IMR-90 (cell line): Measurements from ENCODE around the gene SH2B3. TPM values are rescaled to one million over a fixed set of nuclear protein-coding genes. Genes with fewer than 3 reads are reported as not detected.

Experiments
- ATAC-seq: fragments of 200-7000 bp; cut with Tn5 transposase; 2 replicates; pipeline ENCODE4 v1.9.1; 2020; ENCODE audit warnings: low read depth, mild to moderate bottlenecking, moderate library complexity
- BruUV-seq: library from RNA; stranded (reverse); fragments of 400-500 nt; replicated peaks from 2 replicates; lab custom pipeline; 2021; lab: Mats Ljungman, UMichigan
- CTCF ChIA-PET: fragments of 300-600 bp; formaldehyde crosslinking; extraction: SDS; loops from one replicate; lab custom pipeline; 2021; ENCODE audit warnings: antibody characterized with exemption; lab: Yijun Ruan, JAX
- POLR2A ChIA-PET: fragments of 300-600 bp; sonication (Branson Sonifier 250); formaldehyde crosslinking; loops from one replicate; lab custom pipeline; 2022; ENCODE audit warnings: antibody characterized with exemption; ENCODE audit not compliant: unreplicated experiment; lab: Charles Lee
- DNase-seq: peaks from one replicate; pipeline ENCODE4 v3.0.0; 2013
- H2AFZ ChIP-seq: replicated peaks from 2 replicates; pipeline ENCODE3; 2013; ENCODE audit warnings: low read length, mild to moderate bottlenecking; ENCODE audit not compliant: poor library complexity
- H2AK5ac ChIP-seq: 2 replicates; pipeline ENCODE4 v1.6.1; 2013; ENCODE audit warnings: low read depth, low read length, inconsistent platforms
- H2AK9ac ChIP-seq: replicated peaks from 2 replicates; pipeline ENCODE3; 2013; ENCODE audit warnings: mild to moderate bottlenecking, low read depth, low read length, moderate library complexity; ENCODE audit not compliant: poor library complexity
- H2BK120ac ChIP-seq: 2 replicates; pipeline ENCODE4 v1.6.1; 2013; ENCODE audit warnings: low read depth, low read length, inconsistent platforms
- H2BK15ac ChIP-seq: 3 replicates; pipeline ENCODE4 v1.6.1; 2013; ENCODE audit warnings: low read depth, low read length, inconsistent platforms
- H2BK20ac ChIP-seq: 2 replicates; pipeline ENCODE4 v1.6.1; 2013; ENCODE audit warnings: low read depth, mild to moderate bottlenecking, inconsistent platforms, low read length, moderate library complexity
- H2BK5ac ChIP-seq: 2 replicates; pipeline ENCODE4 v1.6.1; 2013; ENCODE audit warnings: mild to moderate bottlenecking, low read depth, low read length, inconsistent platforms; ENCODE audit not compliant: poor library complexity, severe bottlenecking
- H3K14ac ChIP-seq: replicated peaks from 2 replicates; pipeline ENCODE4 v1.6.1; 2013; ENCODE audit warnings: low read depth, low read length, inconsistent platforms
- H3K18ac ChIP-seq: 2 replicates; pipeline ENCODE4 v1.6.1; 2013; ENCODE audit warnings: low read depth, low read length, control low read depth
- H3K23ac ChIP-seq: 2 replicates; pipeline ENCODE4 v1.6.1; 2013; ENCODE audit warnings: low read depth, low read length, inconsistent platforms
- H3K27ac ChIP-seq: 2 replicates; pipeline ENCODE4 v1.5.1; 2013; ENCODE audit warnings: mild to moderate bottlenecking, control low read depth, low read length; ENCODE audit not compliant: insufficient read depth
- H3K27me3 ChIP-seq: 2 replicates; pipeline ENCODE4 v1.6.1; 2013; ENCODE audit warnings: low read length; ENCODE audit not compliant: control insufficient read depth, insufficient read depth
- H3K36me3 ChIP-seq: 2 replicates; pipeline ENCODE4 v1.6.1; 2013; ENCODE audit warnings: low read length, mixed read lengths; ENCODE audit not compliant: control insufficient read depth, insufficient read depth
- H3K4ac ChIP-seq: 2 replicates; pipeline ENCODE4 v1.6.1; 2013; ENCODE audit warnings: low read depth, low read length, inconsistent platforms
- H3K4me1 ChIP-seq: 2 replicates; pipeline ENCODE4 v1.6.1; 2013; ENCODE audit warnings: low read length, mixed read lengths; ENCODE audit not compliant: control insufficient read depth, insufficient read depth
- H3K4me2 ChIP-seq: 2 replicates; pipeline ENCODE4 v1.6.1; 2013; ENCODE audit warnings: low read depth, mild to moderate bottlenecking, control low read depth, low read length, moderate library complexity
- H3K4me3 ChIP-seq: 2 replicates; pipeline ENCODE4 v1.5.1; 2013; ENCODE audit warnings: low read depth, mild to moderate bottlenecking, control low read depth, low read length, moderate library complexity; ENCODE audit not compliant: insufficient read depth
- H3K56ac ChIP-seq: 2 replicates; pipeline ENCODE4 v1.6.1; 2013; ENCODE audit warnings: low read length, inconsistent platforms; ENCODE audit not compliant: insufficient read depth; ENCODE audit errors: extremely low read depth
- H3K79me1 ChIP-seq, 2 experiments: 2 replicates each; pipeline ENCODE4 v1.6.1; 2013; ENCODE audit warnings: low read length in 2 of 2, inconsistent platforms in 1 of 2, low read depth in 1 of 2
- H3K9ac ChIP-seq: 2 replicates; pipeline ENCODE4 v1.6.1; 2013; ENCODE audit warnings: low read depth, low read length, control low read depth
- H3K9me1 ChIP-seq: 2 replicates; pipeline ENCODE4 v1.6.1; 2013; ENCODE audit warnings: low read length, inconsistent platforms; ENCODE audit not compliant: insufficient read depth
- H3K9me3 ChIP-seq: 2 replicates; pipeline ENCODE4 v1.6.1; 2013; ENCODE audit warnings: low read length; ENCODE audit not compliant: control insufficient read depth, insufficient read depth
- H4K20me1 ChIP-seq: 2 replicates; pipeline ENCODE4 v1.6.1; 2013; ENCODE audit warnings: low read length, inconsistent platforms; ENCODE audit not compliant: insufficient read depth
- H4K5ac ChIP-seq: 2 replicates; pipeline ENCODE4 v1.6.1; 2013; ENCODE audit warnings: mild to moderate bottlenecking, low read depth, low read length, control low read depth
- H4K8ac ChIP-seq, 2 experiments: 2 replicates each; pipeline ENCODE4 v1.6.1; 2013; ENCODE audit warnings: low read depth in 2 of 2, low read length in 2 of 2, control low read depth in 1 of 2, inconsistent platforms in 1 of 2
- H4K91ac ChIP-seq: 2 replicates; pipeline ENCODE4 v1.6.1; 2013; ENCODE audit warnings: low read depth, low read length, inconsistent platforms; ENCODE audit not compliant: insufficient read depth
- CHD1 ChIP-seq: IDR thresholded peaks from 2 replicates; pipeline ENCODE4 v1.6.1; 2012; ENCODE audit warnings: low read depth, low read length, improper control_type of control experiment
- CTCF ChIP-seq: conservative IDR thresholded peaks from 2 replicates; pipeline ENCODE4 v1.5.1; 2012; ENCODE audit warnings: mild to moderate bottlenecking, low read depth, low read length, improper control_type of control experiment
- FOS ChIP-seq: fragments of 150-350 bp; IDR thresholded peaks from 2 replicates; pipeline ENCODE4 v1.6.1; 2016; ENCODE audit warnings: low read depth, low read length
- MAZ ChIP-seq: IDR thresholded peaks from 2 replicates; pipeline ENCODE4 v1.6.1; 2012; ENCODE audit warnings: low read depth, mild to moderate bottlenecking, low read length, improper control_type of control experiment, moderate library complexity, borderline replicate concordance
- MXI1 ChIP-seq: IDR thresholded peaks from 2 replicates; pipeline ENCODE4 v1.6.1; 2012; ENCODE audit warnings: low read depth, mild to moderate bottlenecking, low read length, moderate library complexity, borderline replicate concordance
- NFE2L2 ChIP-seq: fragments of 150-350 bp; IDR thresholded peaks from 2 replicates; pipeline ENCODE4 v1.6.1; 2016; ENCODE audit warnings: low read depth, mild to moderate bottlenecking, low read length
- POLR2A ChIP-seq: IDR thresholded peaks from 2 replicates; pipeline ENCODE4 v1.6.1; 2012; ENCODE audit warnings: mild to moderate bottlenecking, low read depth, low read length
- SMC3 ChIP-seq: fragments of 150-350 bp; IDR thresholded peaks from 2 replicates; pipeline ENCODE4 v1.6.1; 2016; ENCODE audit warnings: low read depth, mild to moderate bottlenecking, antibody characterized with exemption, low read length, moderate library complexity
- WGBS, 2 experiments: methylation state at CpG; one replicate each; pipeline versions ENCODE4 v1.1.5 to v1.1.7; 2013; ENCODE audit warnings: missing lambda C conversion rate in 2 of 2; ENCODE audit not compliant: insufficient read length in 1 of 2; ENCODE audit errors: extremely low coverage in 2 of 2; 5-methylcytosine and 5-hydroxymethylcytosine counted together
- dilution Hi-C: fragments of 300-500 bp; cut with HindIII; formaldehyde crosslinking; loops from one replicate; pipeline ENCODE4 v1.14.3; 2018; ENCODE audit warnings: low sequenced_read_pairs; ENCODE audit not compliant: unreplicated experiment
- in situ Hi-C: fragments of 300-500 bp; cut with MboI; formaldehyde crosslinking; loops from 3 replicates; pipeline ENCODE4 v1.14.3; 2019; ENCODE audit warnings: low sequenced_read_pairs, inconsistent platforms, mixed read lengths
- intact Hi-C: fragments of 100-400 bp; cut with micrococcal nuclease; formaldehyde crosslinking; loops from 2 replicates; pipeline ENCODE4 v1.10.0; 2022
- polyA plus RNA-seq, 3 experiments: library from polyadenylated mRNA; depleted of rRNA; stranded (reverse); fragments of >200 nt; gene quantifications; 2 replicates each; pipeline ENCODE4 v1.2.3, GENCODE V29; 2012; ENCODE audit warnings: low replicate concordance in 1 of 3
- total RNA-seq: library from RNA; depleted of rRNA; stranded (reverse); fragments of >200 nt; gene quantifications from 2 replicates; pipeline ENCODE4 v1.2.3, GENCODE V29; 2012

Gene SH2B3
- total and polyA plus RNA-seq, 2 of the 4 experiments (the other 2 are of a cell fraction) = 9.3 to 20.2 TPM

DNA sequence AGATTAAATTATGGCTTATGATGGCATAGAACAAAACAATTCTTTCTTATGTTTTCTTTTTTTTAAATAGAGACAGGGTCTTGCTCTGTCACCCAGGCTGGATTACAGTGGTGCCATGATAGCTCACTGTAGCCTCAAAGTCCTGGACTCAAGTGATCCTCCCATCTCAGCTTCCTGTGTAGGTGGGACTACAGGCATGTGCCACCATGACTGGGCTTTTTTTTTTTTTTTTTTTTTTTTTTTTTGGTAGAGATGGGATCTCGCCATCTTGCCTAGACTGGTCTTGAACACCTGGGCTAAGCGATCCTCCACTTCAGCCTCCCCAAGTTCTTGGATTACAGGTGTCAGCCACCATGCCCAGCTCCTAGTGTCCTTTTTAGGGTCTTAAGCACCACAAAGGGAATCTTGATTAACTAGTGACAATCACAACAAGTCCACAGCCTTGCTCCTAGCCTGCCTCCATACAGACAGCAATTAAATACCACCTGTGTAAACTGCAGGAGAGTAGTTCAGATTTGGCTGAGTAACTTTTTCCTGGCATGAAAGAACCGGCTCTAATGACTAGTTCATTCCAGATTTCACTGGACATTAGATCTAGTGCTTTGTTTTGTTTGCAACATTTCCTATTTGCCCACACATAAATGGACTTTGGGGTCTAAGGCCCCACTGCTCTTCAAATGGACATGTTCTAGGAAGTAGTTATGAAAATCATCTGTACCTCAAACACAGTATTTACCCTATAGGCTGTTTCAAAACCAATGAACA is 61.6 kb downstream of the SH2B3 start:
- intact Hi-C loops (loop anchor here (5.0 kb wide), 1 partner anchor 130 kb away; the partner anchor contains the start of gene ATXN2), in situ Hi-C loops (no loop called here), dilution Hi-C loops (no loop called here)
- ChIA-PET CTCF (no interaction called here), POLR2A (no interaction called here)
- H4K5ac ChIP-seq = no peak overlapping the region; the same call in 1 of the 2 replicates
- peak overlapping the region; percentile 57 for H3K14ac ChIP-seq
- peak overlapping the region; percentile 22; the same call in 1 of the 2 replicates for H3K18ac ChIP-seq
- H4K91ac ChIP-seq = peak overlapping the region; percentile 34; the same call in 1 of the 2 replicates
- peak overlapping the region; percentile 49 for H2BK120ac ChIP-seq
- peak overlapping the region in 1 of 2 experiments; percentile 41; a peak in 2 of 4 replicates for H4K8ac ChIP-seq
- TF ChIP-seq MAZ (no peak), POLR2A (no peak), CTCF (no peak), CHD1 (no peak), NFE2L2 (peak; percentile 52), FOS (no peak), SMC3 (no peak), MXI1 (no peak)
- ATAC-seq (peak; percentile 25), DNase-seq (peak; percentile 65)
- peak overlapping the region; percentile 2; the same call in 1 of the 2 replicates for H2BK20ac ChIP-seq
- BruUV-seq = no TSS peak
- H4K20me1 ChIP-seq = peaks cover 21% of the 10 kb centered on the region; the same call in 1 of the 2 replicates
- no peak overlapping the region for H3K56ac ChIP-seq
- H3K9me1 ChIP-seq = peaks cover 12% of the 10 kb centered on the region; the same call in 1 of the 2 replicates
- 0 out of 3 replicates have a peak overlapping the region, but pooled peaks have one; percentile 27 for H2BK15ac ChIP-seq
- peak overlapping the region; percentile 59 for H2BK5ac ChIP-seq
- peaks cover 16% of the 10 kb centered on the region for H3K36me3 ChIP-seq
- H3K27ac ChIP-seq = peak overlapping the region; percentile 86; the same call in 1 of the 2 replicates
- no CpG with 5 or more reads among the region's 3 CpGs for WGBS, 2 experiments
- peaks cover 16% of the 10 kb centered on the region for H3K4me1 ChIP-seq
- peaks cover 14 to 54% of the 10 kb centered on the region in 2 experiments for H3K79me1 ChIP-seq
- H3K23ac ChIP-seq = peak overlapping the region; percentile 57
- no peak overlapping the region for H2AFZ ChIP-seq
- H2AK9ac ChIP-seq = no peak overlapping the region
- peak overlapping the region; percentile 21; the same call in 1 of the 2 replicates for H2AK5ac ChIP-seq
- H3K9me3 ChIP-seq = no peaks in the 10 kb centered on the region
- peak overlapping the region; percentile 38; the same call in 1 of the 2 replicates for H3K4me2 ChIP-seq
- no peak overlapping the region for H3K4me3 ChIP-seq
- H3K4ac ChIP-seq = peak overlapping the region; percentile 37; the same call in 1 of the 2 replicates
- H3K9ac ChIP-seq = no peak overlapping the region
- no peaks in the 10 kb centered on the region for H3K27me3 ChIP-seq
